Astrocyte of the spinal cord (primary cell): ENCODE results near the gene DEK.

ENCODE experiments used
- DNase-seq: peaks from one replicate; pipeline ENCODE4 v3.0.0; 2011; ENCODE audit warnings: low read depth, low spot score
- H3K4me3 ChIP-seq: 2 replicates; pipeline ENCODE4 v1.5.1; 2011; ENCODE audit warnings: low read depth, mild to moderate bottlenecking, low read length, moderate library complexity
- CTCF ChIP-seq: IDR thresholded peaks from 2 replicates; pipeline ENCODE4 v1.5.1; 2012; ENCODE audit warnings: low read depth, mild to moderate bottlenecking, low read length, inconsistent platforms
- in situ Hi-C: cut with HindIII; loops from 2 replicates; pipeline ENCODE4 v1.10.0; 2017; ENCODE audit warnings: low sequenced_read_pairs

DEK gene

DNA sequence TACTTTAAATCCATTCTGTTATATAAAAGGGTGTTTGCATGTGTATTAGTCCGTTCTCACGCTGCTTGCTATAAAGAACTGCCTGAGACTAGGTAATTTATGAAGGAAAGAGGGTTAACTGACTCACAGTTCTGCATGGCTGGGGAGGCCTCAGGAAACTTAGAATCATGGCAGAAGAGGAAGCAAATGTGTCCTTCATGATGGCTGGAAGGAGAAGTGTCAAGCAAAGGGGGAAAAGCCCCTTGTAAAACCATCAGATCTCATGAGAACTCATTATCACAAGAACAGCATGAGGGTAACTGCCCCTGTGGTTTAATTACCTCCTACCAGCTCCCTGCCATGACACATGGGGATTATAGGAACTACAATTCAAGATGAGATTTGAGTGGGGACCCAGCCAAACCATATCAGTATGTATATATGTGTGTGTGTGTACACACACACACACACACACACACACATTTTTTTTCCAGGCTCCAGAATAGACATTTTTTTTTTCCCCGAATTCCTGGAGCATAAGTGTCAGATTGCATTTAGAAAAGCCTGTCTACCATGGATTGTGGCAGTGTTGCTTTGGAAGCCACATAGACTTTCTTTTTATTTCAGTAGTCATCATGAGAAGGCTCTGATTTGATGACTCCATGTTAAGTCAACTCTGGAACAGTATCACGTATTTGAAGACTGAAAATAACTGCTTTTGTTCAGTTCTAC lies 77.6 kb downstream of the DEK start:
- no peak overlapping the region for H3K4me3 ChIP-seq
- TF ChIP-seq CTCF, result no peak
- in situ Hi-C loops, result no loop called here
- DNase-seq, result no peak

- no peak for TF ChIP-seq CTCF
- no peak overlapping the region for H3K4me3 ChIP-seq
- in situ Hi-C loops, result no loop called here
- DNase-seq, result peak; percentile 44
These were observed 78.3 kb downstream of the DEK start for GRCh38 chr6:18186033-18186432.

GRCh38 chr6:18185624-18186023 lies 78.7 kb downstream of the DEK start:
- H3K4me3 ChIP-seq, result no peak overlapping the region
- in situ Hi-C loops, result no loop called here
- TF ChIP-seq CTCF, result no peak
- no peak for DNase-seq

- H3K4me3 ChIP-seq, result no peak overlapping the region
- no peak for DNase-seq
- in situ Hi-C loops, result no loop called here
- TF ChIP-seq CTCF, result no peak
These were observed 80.6 kb downstream of the DEK start for GRCh38 chr6:18183766-18184165.

DNA sequence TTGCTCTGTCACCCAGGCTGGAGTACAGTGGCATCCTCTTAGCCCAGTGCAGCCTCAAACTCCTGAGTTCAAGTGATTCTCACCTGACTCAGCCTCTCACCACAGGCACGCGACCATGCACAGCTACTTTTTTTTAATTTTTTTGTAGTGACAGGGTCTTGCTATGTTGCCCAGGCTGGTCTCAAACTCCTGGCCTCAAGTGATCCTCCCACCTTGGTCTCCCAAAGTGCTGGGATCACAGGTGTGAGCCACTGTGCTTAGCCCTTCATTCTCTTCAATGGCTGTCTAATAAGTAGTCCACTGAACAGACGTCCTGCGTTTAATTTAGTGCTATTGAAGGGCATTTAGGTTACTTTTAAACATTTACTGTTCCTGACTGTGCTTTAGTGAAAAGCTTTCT lies 81.8 kb downstream of the DEK start:
- TF ChIP-seq CTCF, result no peak
- in situ Hi-C loops, result no loop called here

GRCh38 chr6:18179770-18180356 lies 84.5 kb downstream of the DEK start:
- in situ Hi-C loops, result no loop called here
- no peak for TF ChIP-seq CTCF
- no peak overlapping the region for H3K4me3 ChIP-seq
- no peak for DNase-seq

More for the DNA sequence above, 81.8 kb downstream of the DEK start:
- no peak for DNase-seq
- H3K4me3 ChIP-seq, result no peak overlapping the region
